ENCODE data around the gene GPR180.
"Not testable (repeated sequence)": the region's sequence is repeated elsewhere in the genome, so short reads cannot be mapped to it uniquely, and the experiment has no call there.

GPR180 gene

DNA sequence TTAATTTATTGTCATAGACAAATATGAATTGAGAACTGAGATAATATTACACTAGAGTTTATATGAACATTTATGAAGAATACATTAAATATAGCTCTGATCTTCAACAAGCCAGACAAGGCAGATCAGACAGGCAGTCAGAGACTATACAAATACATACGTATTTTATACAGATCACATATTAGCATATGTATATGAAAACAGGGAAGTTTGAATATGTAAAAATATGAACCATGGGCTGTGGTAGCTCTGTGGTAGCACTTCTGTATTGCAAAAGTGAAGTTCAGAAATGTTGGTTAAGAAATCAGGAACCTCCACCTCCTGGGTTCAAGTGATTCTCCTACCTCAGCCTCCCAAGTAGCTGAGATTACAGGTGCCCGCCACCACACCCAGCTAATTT is 20.7 kb downstream of the GPR180 start:
- Histone ChIP-seq H3K27ac (no peak overlapping the region), H3K9ac (no peak overlapping the region), H3K9me3 (replicated peaks in 1 of 11) (no peaks in the 10 kb centered on the region), H3K4me1 (no peaks in the 10 kb centered on the region), H3K4me3 (no peak overlapping the region), H3K27me3 (no peaks in the 10 kb centered on the region), H3K36me3 (peaks cover 44 to 92% (median 65%) of the 10 kb centered on the region in 11 experiments), H4K20me1 (peaks cover 0 to 5% (median 0%) of the 10 kb centered on the region in 11 experiments; a peak in 1 of 22 replicates), H3K4me2 (no peak overlapping the region)
- no peak for TF ChIP-seq Cebpa-rat (IDR thresholded peaks at IDR 0.05)

DNA sequence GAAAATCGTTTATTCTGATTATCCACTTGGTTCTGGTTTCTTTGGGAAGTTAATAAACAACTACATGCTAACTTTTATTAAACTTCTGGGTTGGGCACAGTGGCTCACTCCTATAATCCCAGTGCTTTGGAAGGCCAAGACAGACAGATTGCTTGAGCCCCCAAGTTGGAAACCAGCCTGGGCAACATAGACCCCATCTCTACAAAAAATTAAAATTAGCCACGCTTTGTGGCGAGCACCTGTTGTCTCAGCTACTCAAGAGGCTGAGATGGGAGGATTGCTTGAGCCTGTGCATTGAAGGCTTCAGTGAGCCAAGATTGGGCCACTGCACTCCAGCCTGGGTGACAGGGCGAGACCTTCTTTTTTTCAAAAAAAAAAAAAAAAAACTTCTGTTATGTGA is 21.7 kb downstream of the GPR180 start:
- H4K20me1 ChIP-seq = peaks cover 0 to 5% (median 0%) of the 10 kb centered on the region in 11 experiments; a peak in 1 of 22 replicates
- no peak overlapping the region for H3K9ac ChIP-seq
- H3K36me3 ChIP-seq = peaks cover 53 to 98% (median 69%) of the 10 kb centered on the region in 11 experiments
- no peak for TF ChIP-seq Cebpa-rat (IDR thresholded peaks at IDR 0.05)
- no peaks in the 10 kb centered on the region for H3K4me1 ChIP-seq
- no peak overlapping the region for H3K27ac ChIP-seq
- no peaks in the 10 kb centered on the region for H3K27me3 ChIP-seq
- H3K9me3 ChIP-seq (replicated peaks in 1 of 11) = no peaks in the 10 kb centered on the region
- no peak overlapping the region for H3K4me2 ChIP-seq
- H3K4me3 ChIP-seq = no peak overlapping the region

DNA sequence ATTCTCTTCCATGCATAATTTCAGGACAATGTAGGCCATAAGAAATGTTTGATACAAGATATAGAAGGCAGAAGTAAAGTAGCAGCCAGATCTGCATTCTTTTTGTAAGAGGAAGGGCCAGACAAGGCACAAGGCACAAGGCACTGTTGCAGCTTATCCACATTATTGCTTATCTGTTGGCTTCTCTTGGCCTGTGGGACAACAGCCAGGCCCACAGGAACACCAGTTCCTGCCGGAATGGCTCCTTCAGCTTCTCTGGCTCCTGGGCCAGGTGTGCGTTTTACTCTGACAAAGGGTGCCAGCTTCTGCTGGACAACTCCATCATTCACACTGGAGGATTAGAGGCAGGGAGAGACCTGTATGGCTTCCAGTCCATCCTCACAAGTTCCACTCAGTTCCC is 29.2 kb downstream of the GPR180 start:
- no peak overlapping the region for H3K4me2 ChIP-seq
- no peaks in the 10 kb centered on the region for H3K9me3 ChIP-seq (replicated peaks in 1 of 11)
- no peak overlapping the region for H3K27ac ChIP-seq
- H4K20me1 ChIP-seq = no peaks in the 10 kb centered on the region
- H3K4me1 ChIP-seq = no peaks in the 10 kb centered on the region
- TF ChIP-seq Cebpa-rat (IDR thresholded peaks at IDR 0.05) = no peak
- no peak overlapping the region for H3K4me3 ChIP-seq
- H3K36me3 ChIP-seq = peaks cover 33 to 74% (median 46%) of the 10 kb centered on the region in 11 experiments
- H3K27me3 ChIP-seq = no peaks in the 10 kb centered on the region
- H3K9ac ChIP-seq = no peak overlapping the region

DNA sequence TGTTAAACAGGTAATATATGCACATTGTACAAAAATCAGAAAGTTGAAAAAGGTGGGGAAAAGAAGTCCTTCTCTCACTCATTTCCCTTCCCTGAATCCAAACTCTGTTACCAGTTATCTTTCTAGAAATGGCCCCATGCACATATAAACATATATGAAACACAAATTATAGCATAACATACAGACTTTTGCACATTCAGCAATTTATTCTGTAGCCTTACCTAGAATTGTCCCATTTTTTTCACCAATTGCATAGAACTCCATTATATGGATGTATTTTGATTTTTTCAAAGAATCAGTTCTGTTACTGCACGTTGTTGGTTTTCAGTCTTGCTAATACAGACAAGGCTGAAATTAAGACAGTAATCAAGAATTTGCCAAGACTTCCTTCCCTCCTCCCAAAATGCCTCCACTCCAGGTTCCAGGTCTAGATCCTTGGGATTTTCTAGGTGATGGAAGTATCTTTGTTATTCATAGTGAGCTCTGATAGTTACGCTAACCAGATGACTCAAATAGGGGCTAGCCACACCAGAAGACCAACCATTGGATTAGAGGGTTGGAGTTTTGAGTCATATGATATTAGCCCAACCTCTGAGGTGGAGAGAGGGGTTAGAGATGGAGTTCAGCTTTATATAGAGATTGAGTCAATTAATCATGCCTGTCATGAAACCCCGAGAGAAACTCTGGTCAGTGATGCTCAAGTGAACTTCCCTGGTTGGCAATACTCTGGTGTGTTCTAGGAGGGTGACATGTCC is 30.7 kb downstream of the GPR180 start:
- Histone ChIP-seq H3K4me3 (no peak overlapping the region), H4K20me1 (no peaks in the 10 kb centered on the region), H3K9ac (no peak overlapping the region), H3K4me2 (no peak overlapping the region), H3K36me3 (peaks cover 29 to 60% (median 35%) of the 10 kb centered on the region in 11 experiments; a peak in 20 of 22 replicates), H3K27ac (no peak overlapping the region), H3K4me1 (no peaks in the 10 kb centered on the region), H3K27me3 (no peaks in the 10 kb centered on the region), H3K9me3 (replicated peaks in 1 of 11) (peaks cover 0 to 5% (median 2%) of the 10 kb centered on the region in 11 experiments; a peak in 11 of 22 replicates)
- TF ChIP-seq Cebpa-rat (IDR thresholded peaks at IDR 0.05) = no peak

DNA sequence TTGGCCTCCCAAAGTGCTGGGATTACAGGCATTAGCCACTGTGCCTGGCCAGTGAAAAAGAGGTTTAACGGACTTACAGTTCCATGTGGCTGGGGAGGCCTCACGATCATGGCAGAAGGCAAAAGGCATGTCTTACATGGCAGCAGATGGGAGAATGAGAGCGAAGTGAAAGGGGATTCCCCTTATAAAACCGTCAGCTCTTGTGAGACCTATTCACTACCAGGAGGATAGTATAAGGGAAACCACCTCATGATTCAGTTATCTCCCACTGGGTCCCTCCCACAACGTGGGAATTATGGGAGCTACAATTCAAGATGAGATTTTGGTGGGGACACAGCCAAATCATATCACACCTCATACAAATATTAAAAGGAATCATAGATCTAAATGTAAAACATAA is 34.4 kb downstream of the GPR180 start:
- H3K4me2 ChIP-seq, H3K9ac ChIP-seq, H3K27me3 ChIP-seq, H3K27ac ChIP-seq, H3K4me3 ChIP-seq, H4K20me1 ChIP-seq, H3K4me1 ChIP-seq: not testable (repeated sequence)
- Histone ChIP-seq H3K36me3 (peaks cover 3 to 23% (median 9%) of the 10 kb centered on the region in 11 experiments; a peak in 14 of 22 replicates), H3K9me3 (replicated peaks in 1 of 11) (peaks cover 0 to 13% (median 7%) of the 10 kb centered on the region in 11 experiments; a peak in 11 of 22 replicates)

DNA sequence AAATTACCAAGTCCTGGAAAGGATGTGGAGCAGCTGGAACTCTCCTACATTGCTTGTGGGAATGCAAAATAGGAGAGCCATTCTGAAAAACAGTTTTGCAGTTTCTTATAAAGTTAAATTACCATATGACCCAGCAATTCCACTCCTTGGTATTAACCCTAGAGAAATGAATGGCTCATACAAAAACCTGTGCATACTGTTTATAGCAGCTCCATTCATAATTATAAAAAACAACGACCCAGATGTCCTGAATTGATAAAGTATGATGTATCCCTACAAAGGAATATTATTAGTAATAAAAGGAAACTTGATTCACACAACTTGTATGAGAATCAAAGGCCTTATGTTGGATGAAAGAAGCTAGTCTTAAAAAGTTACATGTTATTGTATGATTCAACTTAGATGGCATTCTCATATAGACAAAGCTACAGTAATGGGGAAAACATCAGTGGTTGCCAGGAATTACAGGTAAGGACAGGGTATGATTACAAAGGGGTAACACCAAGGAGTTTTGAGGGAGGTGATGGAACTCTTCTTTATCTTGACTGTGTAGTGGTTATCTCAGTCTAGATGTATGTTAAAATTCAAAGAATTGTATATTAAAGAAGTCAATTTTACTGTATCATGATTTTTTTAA is 35.4 kb downstream of the GPR180 start:
- H4K20me1 ChIP-seq = no peaks in the 10 kb centered on the region
- peaks cover 0 to 13% (median 7%) of the 10 kb centered on the region in 11 experiments; a peak in 11 of 22 replicates for H3K9me3 ChIP-seq (replicated peaks in 1 of 11)
- peaks cover 3 to 22% (median 9%) of the 10 kb centered on the region in 11 experiments; a peak in 9 of 22 replicates for H3K36me3 ChIP-seq
- H3K4me3 ChIP-seq = no peak overlapping the region
- no peak overlapping the region for H3K9ac ChIP-seq
- no peaks in the 10 kb centered on the region for H3K27me3 ChIP-seq
- no peak for TF ChIP-seq Cebpa-rat (IDR thresholded peaks at IDR 0.05)
- no peak overlapping the region for H3K27ac ChIP-seq
- no peak overlapping the region for H3K4me2 ChIP-seq
- H3K4me1 ChIP-seq = no peaks in the 10 kb centered on the region

DNA sequence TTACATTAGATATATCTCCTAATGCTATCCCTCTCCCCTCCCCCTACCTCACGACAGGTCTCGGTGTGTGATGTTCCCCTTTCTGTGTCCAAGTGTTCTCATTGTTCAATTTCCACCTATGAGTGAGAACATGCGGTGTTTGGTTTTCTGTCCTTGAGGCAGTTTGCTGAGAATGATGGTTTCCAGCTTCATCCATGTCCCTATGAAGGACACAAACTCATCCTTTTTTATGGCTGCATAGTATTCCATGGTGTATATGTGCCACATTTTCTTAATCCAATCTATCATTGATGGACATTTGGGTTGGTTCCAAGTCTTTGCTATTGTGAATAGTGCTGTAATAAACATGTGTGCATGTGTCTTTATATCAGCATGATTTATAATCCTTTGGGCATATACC is 36.0 kb downstream of the GPR180 start:
- H3K9ac ChIP-seq, H3K4me2 ChIP-seq, H4K20me1 ChIP-seq, H3K27ac ChIP-seq, H3K4me3 ChIP-seq, H3K4me1 ChIP-seq, H3K27me3 ChIP-seq: not testable (repeated sequence)
- Histone ChIP-seq H3K36me3 (peaks cover 3 to 18% (median 9%) of the 10 kb centered on the region in 11 experiments; a peak in 9 of 22 replicates), H3K9me3 (replicated peaks in 1 of 11) (peaks cover 0 to 13% (median 7%) of the 10 kb centered on the region in 11 experiments; a peak in 11 of 22 replicates)

DNA sequence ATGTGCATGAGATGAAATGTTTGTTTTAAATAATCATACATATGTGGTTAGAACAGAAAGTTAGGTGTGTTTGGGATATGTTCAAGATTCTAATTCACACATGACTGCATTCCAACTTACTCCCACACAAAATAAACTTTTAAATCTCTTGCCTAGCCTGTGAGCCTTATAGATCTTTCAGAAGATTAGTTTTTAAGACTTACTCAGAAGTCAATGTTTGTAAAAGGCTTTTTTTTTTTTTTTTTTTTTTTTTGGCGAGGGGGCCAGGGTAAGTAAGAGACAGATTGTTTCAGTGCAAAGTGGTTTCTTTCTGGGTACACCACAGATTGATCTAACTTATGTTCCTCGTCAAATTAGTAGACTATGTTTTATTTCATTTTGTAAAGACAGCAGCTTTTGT is 39.1 kb downstream of the GPR180 start:
- Histone ChIP-seq H3K36me3 (no peaks in the 10 kb centered on the region), H3K27me3 (no peaks in the 10 kb centered on the region), H3K4me2 (no peak overlapping the region), H3K4me1 (no peaks in the 10 kb centered on the region), H4K20me1 (no peaks in the 10 kb centered on the region), H3K27ac (no peak overlapping the region), H3K9ac (no peak overlapping the region), H3K4me3 (no peak overlapping the region), H3K9me3 (replicated peaks in 1 of 11) (peaks cover 0 to 13% (median 7%) of the 10 kb centered on the region in 11 experiments; a peak in 11 of 22 replicates)
- TF ChIP-seq Cebpa-rat (IDR thresholded peaks at IDR 0.05) = no peak

DNA sequence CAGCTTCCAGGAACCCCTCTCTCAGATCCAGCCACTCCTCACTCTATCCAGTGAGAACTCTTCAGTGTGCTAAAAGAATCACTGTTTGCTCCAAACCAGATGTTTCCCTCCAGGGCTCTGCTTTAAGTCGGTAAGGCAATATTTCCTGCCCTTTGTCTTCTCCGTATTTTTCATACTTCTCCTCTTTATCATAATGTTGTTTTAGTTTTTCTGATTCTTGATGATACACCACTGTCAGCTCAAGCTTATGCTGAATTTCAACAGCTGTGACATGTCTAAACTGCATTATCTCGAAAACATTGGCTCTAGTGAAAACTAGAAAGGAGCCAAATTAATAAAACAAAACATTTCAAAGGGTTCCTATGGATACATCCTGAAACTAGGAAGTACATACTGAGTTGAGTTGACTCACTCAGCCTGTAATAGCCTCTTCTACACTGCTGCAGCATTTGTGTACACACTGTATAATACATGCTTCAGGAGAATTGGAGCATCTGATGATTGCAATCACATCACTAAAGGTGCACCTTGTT is 39.8 kb downstream of the GPR180 start:
- no peak overlapping the region for H3K4me3 ChIP-seq
- no peaks in the 10 kb centered on the region for H3K36me3 ChIP-seq
- H3K9me3 ChIP-seq (replicated peaks in 1 of 11) = peaks cover 0 to 13% (median 7%) of the 10 kb centered on the region in 11 experiments; a peak in 11 of 22 replicates
- no peak for TF ChIP-seq Cebpa-rat (IDR thresholded peaks at IDR 0.05)
- peak overlapping the region in 2 of 11 experiments; percentile 29 to 48; a peak in 2 of 22 replicates for H3K27ac ChIP-seq
- no peaks in the 10 kb centered on the region for H3K27me3 ChIP-seq
- no peak overlapping the region for H3K4me2 ChIP-seq
- H3K4me1 ChIP-seq = no peaks in the 10 kb centered on the region
- no peak overlapping the region for H3K9ac ChIP-seq
- H4K20me1 ChIP-seq = no peaks in the 10 kb centered on the region

All from BLaER1 treated with 17β-estradiol and CSF1 and Interleukin-3, amounts not matched to agents 10 nM and 100 nM (cell line).